Measurements from ENCODE around the gene TNFAIP2.

TNFAIP2 gene

GRCh38 chr14:103094406-103095209 is 28.7 kb upstream of the TNFAIP2 start, which contains the start of gene EXOC3L4:
Gene EXOC3L4 (plus strand): TSS chr14:103094725. CDS start chr14:103100220, 5,495 bp downstream.
- DNase-seq, result no peak

- DNase-seq, result no peak
Measured at GRCh38 chr14:103095210-103095778, 28.0 kb upstream of the TNFAIP2 start.

- DNase-seq, result no peak
Measured at GRCh38 chr14:103096387-103096786, 26.9 kb upstream of the TNFAIP2 start.

- no peak for DNase-seq
Measured at GRCh38 chr14:103097244-103097993, 25.8 kb upstream of the TNFAIP2 start.

- no peak for DNase-seq
Measured at GRCh38 chr14:103097994-103098957, 25.0 kb upstream of the TNFAIP2 start.

- DNase-seq, result no peak
Measured at GRCh38 chr14:103099081-103099732, 24.1 kb upstream of the TNFAIP2 start.

- DNase-seq, result no peak
Measured at GRCh38 chr14:103099733-103100280, 23.5 kb upstream of the TNFAIP2 start.

GRCh38 chr14:103100281-103101121 is 22.8 kb upstream of the TNFAIP2 start:
- no peak for DNase-seq

GRCh38 chr14:103101257-103101962 is 21.9 kb upstream of the TNFAIP2 start:
- no peak for DNase-seq

GRCh38 chr14:103101963-103102688 is 21.1 kb upstream of the TNFAIP2 start:
- DNase-seq, result no peak

- no peak for DNase-seq
Measured at GRCh38 chr14:103102689-103103260, 20.5 kb upstream of the TNFAIP2 start.

GRCh38 chr14:103103461-103104388 is 19.5 kb upstream of the TNFAIP2 start:
- no peak for DNase-seq

- no peak for DNase-seq
Measured at GRCh38 chr14:103104389-103104653, 18.9 kb upstream of the TNFAIP2 start.

- peak; percentile 80 for DNase-seq
Measured at GRCh38 chr14:103104654-103105452, 18.4 kb upstream of the TNFAIP2 start.

GRCh38 chr14:103105580-103106150 is 17.6 kb upstream of the TNFAIP2 start:
- peak; percentile 18 for DNase-seq

GRCh38 chr14:103107455-103107854 is 15.8 kb upstream of the TNFAIP2 start:
- no peak for DNase-seq

Measured in CD4-positive, alpha-beta T cell treated with Interleukin-17A for 4 hours (primary cell).